HL-60 (cell line): ENCODE results near the gene NSMF.

Experiments
- CTCF ChIP-seq: IDR thresholded peaks from one replicate; pipeline ENCODE4 v1.5.1; 2011; ENCODE audit warnings: low read length, control low read depth, inconsistent platforms; ENCODE audit not compliant: insufficient read depth
- GABPA ChIP-seq: IDR thresholded peaks from 2 replicates; pipeline ENCODE4 v1.6.1; 2012; ENCODE audit warnings: low read depth
- POLR2AphosphoS5 ChIP-seq: IDR thresholded peaks from 2 replicates; pipeline ENCODE4 v1.6.1; 2012; ENCODE audit warnings: low read depth

GRCh38 chr9:137464291-137464999, 5.3 kb upstream of the NSMF start:
- no peak for TF ChIP-seq CTCF
- no peak for TF ChIP-seq GABPA
- no peak for TF ChIP-seq POLR2AphosphoS5
